Gastrocnemius medialis (tissue), 4 donors: ENCODE data around the gene GRID1.

Experiments
- CTCF ChIP-seq, 5 experiments: fragments of 450-650 bp in 3 of 5; fragments of 200-600 bp in 2 of 5; sonication (generic) in 2 of 5; IDR thresholded peaks in 4 of 5; conservative IDR thresholded peaks in 1 of 5; 1 replicate in 4 of 5; 2 replicates in 1 of 5; pipeline ENCODE4 v1.5.1; 2016 to 2019; ENCODE audit warnings: antibody characterized with exemption in 5 of 5, mild to moderate bottlenecking in 3 of 5, moderate library complexity in 3 of 5
- POLR2A ChIP-seq, 2 donors: fragments of 450-650 bp; IDR thresholded peaks; one replicate each; pipeline ENCODE4 v1.6.1; 2017; ENCODE audit warnings: antibody characterized with exemption in 2 of 2, mild to moderate bottlenecking in 2 of 2, moderate library complexity in 2 of 2

- TF ChIP-seq CTCF (IDR thresholded peaks at IDR 0.05 in 4 of 5, conservative IDR thresholded peaks at IDR 0.05 in 1 of 5) (no peak), POLR2A (IDR thresholded peaks at IDR 0.05) (no peak)
These were observed 224.7 kb downstream of the GRID1 start for GRCh38 chr10:86141896-86142295.
